SK-N-SH (cell line): ENCODE measurements around the gene KIT. TPM values are rescaled to one million over a fixed set of nuclear protein-coding genes. Genes with fewer than 3 reads are reported as not detected.

Experiments used
- CTCF ChIA-PET: fragments of 300-600, 350-600 bp; formaldehyde crosslinking; extraction: SDS; loops from one replicate; lab custom pipeline; 2021; lab: Yijun Ruan, JAX
- POLR2A ChIA-PET: fragments of 350-600 bp; sonication (Branson Sonifier 250); formaldehyde crosslinking; extraction: SDS; loops from one replicate; lab custom pipeline; 2020; ENCODE audit warnings: antibody characterized with exemption, inconsistent platforms; lab: Yijun Ruan, JAX
- DNase-seq: peaks from one replicate; pipeline ENCODE4 v3.0.0; 2012
- H2AFZ ChIP-seq: fragments of 200-600 bp; sonication (generic); 2 replicates; pipeline ENCODE4 v1.8.1; 2016; ENCODE audit warnings: antibody characterized with exemption, mild to moderate bottlenecking, low read depth
- H3F3A ChIP-seq: fragments of 200-600 bp; sonication (generic); replicated peaks from 2 replicates; pipeline ENCODE3; 2016; ENCODE audit warnings: antibody characterized with exemption, mild to moderate bottlenecking; ENCODE audit not compliant: insufficient read depth
- H3K27ac ChIP-seq, 2 experiments: fragments of 200-500 bp in 1 of 2; fragments of 200-600 bp in 1 of 2; sonication (Bioruptor generic) in 1 of 2; sonication (generic), shearing (Covaris generic) in 1 of 2; 2 replicates each; pipeline versions ENCODE4 v1.5.1 to v1.6.1; 2014 to 2016; ENCODE audit warnings: low read depth in 2 of 2, inconsistent platforms in 1 of 2, low read length in 1 of 2, mild to moderate bottlenecking in 1 of 2, mixed read lengths in 1 of 2
- H3K27me3 ChIP-seq: fragments of 200-600 bp; sonication (generic), shearing (Covaris generic); 2 replicates; pipeline ENCODE4 v1.6.1; 2016; ENCODE audit warnings: mixed run types; ENCODE audit not compliant: insufficient read depth
- H3K36me3 ChIP-seq, 2 experiments: fragments of 200-500 bp in 1 of 2; fragments of 200-600 bp in 1 of 2; sonication (Bioruptor generic) in 1 of 2; sonication (generic) in 1 of 2; replicated peaks in 1 of 2; 2 replicates each; pipeline versions ENCODE3 to v1.5.1; 2014 to 2016; ENCODE audit warnings: low read length in 1 of 2, mild to moderate bottlenecking in 1 of 2; ENCODE audit not compliant: insufficient read depth in 2 of 2, control insufficient read depth in 1 of 2
- H3K4me1 ChIP-seq, 2 experiments: fragments of 200-500 bp in 1 of 2; fragments of 200-600 bp in 1 of 2; sonication (Bioruptor generic) in 1 of 2; sonication (generic), shearing (Covaris generic) in 1 of 2; 2 replicates each; pipeline versions ENCODE4 v1.5.1 to v1.6.1; 2014 to 2016; ENCODE audit warnings: low read depth in 1 of 2, low read length in 1 of 2, mixed run types in 1 of 2; ENCODE audit not compliant: insufficient read depth in 2 of 2, control insufficient read depth in 1 of 2
- H3K4me2 ChIP-seq: fragments of 200-600 bp; sonication (generic), shearing (Covaris generic); 2 replicates; pipeline ENCODE4 v1.6.1; 2017; ENCODE audit warnings: mixed run types
- H3K4me3 ChIP-seq, 2 experiments: fragments of 200-500 bp in 1 of 2; fragments of 200-600 bp in 1 of 2; sonication (Bioruptor generic) in 1 of 2; sonication (generic), shearing (Covaris generic) in 1 of 2; 2 replicates each; pipeline versions ENCODE4 v1.5.1 to v1.8.1; 2014 to 2016; ENCODE audit warnings: low read depth in 2 of 2, inconsistent platforms in 1 of 2, low read length in 1 of 2, mild to moderate bottlenecking in 1 of 2, mixed read lengths in 1 of 2, moderate library complexity in 1 of 2
- H3K79me2 ChIP-seq: fragments of 200-600 bp; sonication (generic); 2 replicates; pipeline ENCODE4 v1.8.1; 2017; ENCODE audit warnings: mild to moderate bottlenecking; ENCODE audit not compliant: insufficient read depth
- H3K9ac ChIP-seq: fragments of 200-600 bp; sonication (generic); 2 replicates; pipeline ENCODE4 v1.6.1; 2017; ENCODE audit warnings: mixed run types
- H3K9me2 ChIP-seq: fragments of 200-600 bp; sonication (generic); 2 replicates; pipeline ENCODE4 v1.6.1; 2017; ENCODE audit warnings: mixed run types
- H3K9me3 ChIP-seq: fragments of 200-600 bp; sonication (generic); 2 replicates; pipeline ENCODE4 v1.6.1; 2017; ENCODE audit warnings: mixed run types, mild to moderate bottlenecking, moderate library complexity
- H4K20me1 ChIP-seq: fragments of 200-600 bp; sonication (generic); 2 replicates; pipeline ENCODE4 v1.6.1; 2017; ENCODE audit warnings: mild to moderate bottlenecking, mixed run types; ENCODE audit not compliant: insufficient read depth
- FOSL2 ChIP-seq: IDR thresholded peaks from 2 replicates; pipeline ENCODE4 v1.4.0; 2012; ENCODE audit warnings: low read depth, mild to moderate bottlenecking, moderate library complexity, borderline replicate concordance
- GATA2 ChIP-seq: sonication (generic); formaldehyde crosslinking; IDR thresholded peaks from 2 replicates; pipeline ENCODE4 v1.5.0; 2020; ENCODE audit warnings: mild to moderate bottlenecking, missing genetic modification reagents
- MEF2A ChIP-seq: IDR thresholded peaks from 2 replicates; pipeline ENCODE4 v1.4.0; 2012; ENCODE audit warnings: low read depth, borderline replicate concordance
- NRF1 ChIP-seq: IDR thresholded peaks from 2 replicates; pipeline ENCODE4 v1.6.1; 2012; ENCODE audit warnings: low read depth, mild to moderate bottlenecking, low read length
- RAD21 ChIP-seq: IDR thresholded peaks from 2 replicates; pipeline ENCODE4 v1.6.1; 2012; ENCODE audit warnings: mild to moderate bottlenecking, low read length
- SIN3A ChIP-seq: IDR thresholded peaks from 2 replicates; pipeline ENCODE4 v1.6.1; 2012; ENCODE audit warnings: low read depth, mild to moderate bottlenecking, low read length, moderate library complexity, borderline replicate concordance
- WGBS: methylation state at CpG from one replicate; pipeline ENCODE4 v1.1.6; 2017; ENCODE audit warnings: low lambda C conversion rate; 5-methylcytosine and 5-hydroxymethylcytosine counted together
- polyA plus RNA-seq, 3 experiments: library from polyadenylated mRNA; depleted of rRNA; stranded (reverse); fragments of >200 nt; gene quantifications; 2 replicates each; pipeline ENCODE4 v1.2.3, GENCODE V29; 2012
- TF ChIP-seq, protein P1 (sequence below): IDR thresholded peaks from 2 replicates; pipeline ENCODE4 v1.4.0; 2012; ENCODE audit warnings: low read depth, borderline replicate concordance
- TF ChIP-seq, protein P2 (sequence below): fragments of 200-600 bp; sonication (generic); IDR thresholded peaks from 2 replicates; pipeline ENCODE4 v1.6.1; 2017; ENCODE audit warnings: antibody characterized with exemption, mild to moderate bottlenecking, moderate library complexity
- TF ChIP-seq, protein P3 (sequence below): fragments of 150-350 bp; IDR thresholded peaks from 2 replicates; pipeline ENCODE4 v1.6.1; 2016; ENCODE audit warnings: mild to moderate bottlenecking, low read depth, low read length
- TF ChIP-seq, protein P4 (sequence below): IDR thresholded peaks from 2 replicates; pipeline ENCODE4 v1.6.1; 2012; ENCODE audit warnings: mild to moderate bottlenecking, low read depth, low read length, moderate library complexity

Gene KIT
- polyA plus RNA-seq, 1 of the 3 experiments (the other 2 are of a cell fraction), result 0.79 TPM

- Histone ChIP-seq H3K36me3 (no peaks in the 10 kb centered on the region), H3K27me3 (no peaks in the 10 kb centered on the region), H3K9me3 (no peaks in the 10 kb centered on the region), H3K27ac (no peak overlapping the region), H3K4me1 (peaks cover 0 to 5% of the 10 kb centered on the region in 2 experiments; a peak in 2 of 4 replicates), H3K4me2 (no peak overlapping the region), H3F3A (no peaks in the 10 kb centered on the region), H3K79me2 (no peaks in the 10 kb centered on the region), H3K9ac (no peak overlapping the region), H4K20me1 (no peaks in the 10 kb centered on the region), H3K9me2 (no peaks in the 10 kb centered on the region), H2AFZ (no peak overlapping the region), H3K4me3 (no peak overlapping the region)
- no peak for TF ChIP-seq GATA2 (CRISPR knock-in tag)
- ChIA-PET POLR2A (no interaction called here), CTCF (interaction anchor here (0.7 kb wide), 1 partner anchor 12 kb away, joined by 3 read pairs; no protein-coding TSS in a partner anchor)
- 37% methylated on average over 7 of the region's 7 CpGs for WGBS
- DNase-seq, result no peak
These were observed 20.3 kb downstream of the KIT start for GRCh38 chr4:54677853-54678650.

GRCh38 chr4:54678826-54679225 is 21.1 kb downstream of the KIT start:
- CTCF ChIA-PET, result interaction anchor here (0.7 to 1.6 kb wide), 2 partner anchors 13 to 282 kb away, joined by 3 to 5 read pairs; no protein-coding TSS in a partner anchor

More at GRCh38 chr4:54678826-54679225, 21.1 kb downstream of the KIT start:
- no peak for DNase-seq
- H3F3A ChIP-seq, result no peaks in the 10 kb centered on the region
- H3K27me3 ChIP-seq, result no peaks in the 10 kb centered on the region
- no peaks in the 10 kb centered on the region for H3K36me3 ChIP-seq
- POLR2A ChIA-PET, result no interaction called here
- no peaks in the 10 kb centered on the region for H3K9me3 ChIP-seq
- peaks cover 0 to 5% of the 10 kb centered on the region in 2 experiments; a peak in 2 of 4 replicates for H3K4me1 ChIP-seq
- H3K79me2 ChIP-seq, result no peaks in the 10 kb centered on the region
- H3K9me2 ChIP-seq, result no peaks in the 10 kb centered on the region
- TF ChIP-seq RAD21 (no peak), SIN3A (no peak), FOSL2 (no peak), MEF2A (no peak), NRF1 (no peak)
- TF ChIP-seq, protein P1, sequence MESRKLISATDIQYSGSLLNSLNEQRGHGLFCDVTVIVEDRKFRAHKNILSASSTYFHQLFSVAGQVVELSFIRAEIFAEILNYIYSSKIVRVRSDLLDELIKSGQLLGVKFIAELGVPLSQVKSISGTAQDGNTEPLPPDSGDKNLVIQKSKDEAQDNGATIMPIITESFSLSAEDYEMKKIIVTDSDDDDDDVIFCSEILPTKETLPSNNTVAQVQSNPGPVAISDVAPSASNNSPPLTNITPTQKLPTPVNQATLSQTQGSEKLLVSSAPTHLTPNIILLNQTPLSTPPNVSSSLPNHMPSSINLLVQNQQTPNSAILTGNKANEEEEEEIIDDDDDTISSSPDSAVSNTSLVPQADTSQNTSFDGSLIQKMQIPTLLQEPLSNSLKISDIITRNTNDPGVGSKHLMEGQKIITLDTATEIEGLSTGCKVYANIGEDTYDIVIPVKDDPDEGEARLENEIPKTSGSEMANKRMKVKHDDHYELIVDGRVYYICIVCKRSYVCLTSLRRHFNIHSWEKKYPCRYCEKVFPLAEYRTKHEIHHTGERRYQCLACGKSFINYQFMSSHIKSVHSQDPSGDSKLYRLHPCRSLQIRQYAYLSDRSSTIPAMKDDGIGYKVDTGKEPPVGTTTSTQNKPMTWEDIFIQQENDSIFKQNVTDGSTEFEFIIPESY, result no peak
- TF ChIP-seq, protein P2, sequence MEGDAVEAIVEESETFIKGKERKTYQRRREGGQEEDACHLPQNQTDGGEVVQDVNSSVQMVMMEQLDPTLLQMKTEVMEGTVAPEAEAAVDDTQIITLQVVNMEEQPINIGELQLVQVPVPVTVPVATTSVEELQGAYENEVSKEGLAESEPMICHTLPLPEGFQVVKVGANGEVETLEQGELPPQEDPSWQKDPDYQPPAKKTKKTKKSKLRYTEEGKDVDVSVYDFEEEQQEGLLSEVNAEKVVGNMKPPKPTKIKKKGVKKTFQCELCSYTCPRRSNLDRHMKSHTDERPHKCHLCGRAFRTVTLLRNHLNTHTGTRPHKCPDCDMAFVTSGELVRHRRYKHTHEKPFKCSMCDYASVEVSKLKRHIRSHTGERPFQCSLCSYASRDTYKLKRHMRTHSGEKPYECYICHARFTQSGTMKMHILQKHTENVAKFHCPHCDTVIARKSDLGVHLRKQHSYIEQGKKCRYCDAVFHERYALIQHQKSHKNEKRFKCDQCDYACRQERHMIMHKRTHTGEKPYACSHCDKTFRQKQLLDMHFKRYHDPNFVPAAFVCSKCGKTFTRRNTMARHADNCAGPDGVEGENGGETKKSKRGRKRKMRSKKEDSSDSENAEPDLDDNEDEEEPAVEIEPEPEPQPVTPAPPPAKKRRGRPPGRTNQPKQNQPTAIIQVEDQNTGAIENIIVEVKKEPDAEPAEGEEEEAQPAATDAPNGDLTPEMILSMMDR, result no peak
- TF ChIP-seq, protein P3, sequence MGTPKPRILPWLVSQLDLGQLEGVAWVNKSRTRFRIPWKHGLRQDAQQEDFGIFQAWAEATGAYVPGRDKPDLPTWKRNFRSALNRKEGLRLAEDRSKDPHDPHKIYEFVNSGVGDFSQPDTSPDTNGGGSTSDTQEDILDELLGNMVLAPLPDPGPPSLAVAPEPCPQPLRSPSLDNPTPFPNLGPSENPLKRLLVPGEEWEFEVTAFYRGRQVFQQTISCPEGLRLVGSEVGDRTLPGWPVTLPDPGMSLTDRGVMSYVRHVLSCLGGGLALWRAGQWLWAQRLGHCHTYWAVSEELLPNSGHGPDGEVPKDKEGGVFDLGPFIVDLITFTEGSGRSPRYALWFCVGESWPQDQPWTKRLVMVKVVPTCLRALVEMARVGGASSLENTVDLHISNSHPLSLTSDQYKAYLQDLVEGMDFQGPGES, result no peak
- TF ChIP-seq, protein P4, sequence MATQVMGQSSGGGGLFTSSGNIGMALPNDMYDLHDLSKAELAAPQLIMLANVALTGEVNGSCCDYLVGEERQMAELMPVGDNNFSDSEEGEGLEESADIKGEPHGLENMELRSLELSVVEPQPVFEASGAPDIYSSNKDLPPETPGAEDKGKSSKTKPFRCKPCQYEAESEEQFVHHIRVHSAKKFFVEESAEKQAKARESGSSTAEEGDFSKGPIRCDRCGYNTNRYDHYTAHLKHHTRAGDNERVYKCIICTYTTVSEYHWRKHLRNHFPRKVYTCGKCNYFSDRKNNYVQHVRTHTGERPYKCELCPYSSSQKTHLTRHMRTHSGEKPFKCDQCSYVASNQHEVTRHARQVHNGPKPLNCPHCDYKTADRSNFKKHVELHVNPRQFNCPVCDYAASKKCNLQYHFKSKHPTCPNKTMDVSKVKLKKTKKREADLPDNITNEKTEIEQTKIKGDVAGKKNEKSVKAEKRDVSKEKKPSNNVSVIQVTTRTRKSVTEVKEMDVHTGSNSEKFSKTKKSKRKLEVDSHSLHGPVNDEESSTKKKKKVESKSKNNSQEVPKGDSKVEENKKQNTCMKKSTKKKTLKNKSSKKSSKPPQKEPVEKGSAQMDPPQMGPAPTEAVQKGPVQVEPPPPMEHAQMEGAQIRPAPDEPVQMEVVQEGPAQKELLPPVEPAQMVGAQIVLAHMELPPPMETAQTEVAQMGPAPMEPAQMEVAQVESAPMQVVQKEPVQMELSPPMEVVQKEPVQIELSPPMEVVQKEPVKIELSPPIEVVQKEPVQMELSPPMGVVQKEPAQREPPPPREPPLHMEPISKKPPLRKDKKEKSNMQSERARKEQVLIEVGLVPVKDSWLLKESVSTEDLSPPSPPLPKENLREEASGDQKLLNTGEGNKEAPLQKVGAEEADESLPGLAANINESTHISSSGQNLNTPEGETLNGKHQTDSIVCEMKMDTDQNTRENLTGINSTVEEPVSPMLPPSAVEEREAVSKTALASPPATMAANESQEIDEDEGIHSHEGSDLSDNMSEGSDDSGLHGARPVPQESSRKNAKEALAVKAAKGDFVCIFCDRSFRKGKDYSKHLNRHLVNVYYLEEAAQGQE, result no peak
- no peaks in the 10 kb centered on the region for H4K20me1 ChIP-seq
- no peak overlapping the region for H2AFZ ChIP-seq
- H3K9ac ChIP-seq, result no peak overlapping the region
- H3K4me2 ChIP-seq, result no peak overlapping the region
- no peak overlapping the region for H3K4me3 ChIP-seq
- no peak overlapping the region for H3K27ac ChIP-seq
